GM20431 (cell line): Measurements from ENCODE around the gene ITGB1BP1.

Source experiments
- in situ Hi-C: fragments of 300-500 bp; cut with MseI, MboI; formaldehyde crosslinking; loops from one replicate; pipeline ENCODE4 v1.15.0; 2020; ENCODE audit warnings: low sequenced_read_pairs; ENCODE audit not compliant: unreplicated experiment

The ITGB1BP1 gene

DNA sequence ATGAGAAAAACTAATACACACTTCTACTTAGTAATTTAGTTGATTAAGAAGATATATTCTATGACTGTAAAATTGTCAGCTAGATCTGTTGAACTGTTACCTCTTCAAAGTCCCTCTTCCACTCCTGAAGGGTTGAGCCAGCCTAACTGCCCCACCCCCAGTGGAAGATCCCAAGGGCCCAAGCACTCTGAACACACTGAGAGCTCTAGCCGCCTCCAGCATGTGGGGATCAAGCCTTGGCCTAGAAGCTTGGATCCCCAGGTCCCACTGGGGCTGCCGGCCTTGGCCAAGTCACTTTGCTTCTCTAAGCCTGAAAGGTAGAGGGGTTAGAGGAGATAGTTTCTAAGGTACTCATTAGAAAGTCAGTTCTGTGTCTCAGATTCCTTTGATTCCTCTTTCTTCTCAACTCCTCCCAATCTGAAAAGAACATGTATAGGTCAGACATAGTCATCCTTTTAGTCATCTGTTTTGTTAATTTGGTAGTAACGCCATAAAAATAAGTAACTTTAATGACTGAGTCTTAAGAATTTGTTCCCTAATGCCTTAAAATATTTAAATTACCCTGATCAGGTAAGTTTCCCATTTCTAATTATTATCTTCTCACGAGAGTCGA lies 5.7 kb upstream of the ITGB1BP1 start:
- in situ Hi-C loops, result no loop called here

DNA sequence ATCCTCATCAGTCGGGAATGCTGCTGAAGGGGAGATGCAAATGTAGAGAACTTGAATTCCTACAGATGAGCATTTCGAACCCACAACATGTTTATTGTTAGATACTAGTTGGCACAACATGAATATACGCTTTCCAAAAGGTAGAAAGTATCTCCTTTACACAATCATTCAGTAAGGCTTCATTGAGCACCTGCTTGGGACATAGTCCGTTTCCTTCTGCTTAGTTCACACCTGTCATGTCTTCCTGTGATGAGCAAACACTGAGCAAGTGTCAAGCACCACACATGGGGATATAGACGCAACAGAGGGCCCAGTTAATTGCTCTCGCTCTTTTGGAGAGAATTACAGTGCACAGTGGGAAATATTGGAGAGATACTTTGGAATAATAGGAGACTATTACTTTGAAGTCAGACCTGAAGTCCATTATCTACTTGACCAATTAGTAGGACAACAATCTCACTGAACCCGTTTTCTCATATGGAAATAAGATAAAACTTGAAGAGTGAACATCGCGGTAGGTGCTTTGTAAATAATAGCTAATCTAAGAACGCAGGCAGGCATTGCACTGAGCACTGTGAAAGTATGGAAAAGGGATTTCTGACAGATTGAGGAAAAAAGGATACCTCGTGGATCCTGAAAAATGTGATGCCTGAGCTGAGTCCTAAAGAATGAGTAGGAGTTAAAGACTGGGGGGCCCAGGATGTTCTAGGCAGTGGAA lies 1.3 kb upstream of the ITGB1BP1 start:
- in situ Hi-C loops, result no loop called here

DNA sequence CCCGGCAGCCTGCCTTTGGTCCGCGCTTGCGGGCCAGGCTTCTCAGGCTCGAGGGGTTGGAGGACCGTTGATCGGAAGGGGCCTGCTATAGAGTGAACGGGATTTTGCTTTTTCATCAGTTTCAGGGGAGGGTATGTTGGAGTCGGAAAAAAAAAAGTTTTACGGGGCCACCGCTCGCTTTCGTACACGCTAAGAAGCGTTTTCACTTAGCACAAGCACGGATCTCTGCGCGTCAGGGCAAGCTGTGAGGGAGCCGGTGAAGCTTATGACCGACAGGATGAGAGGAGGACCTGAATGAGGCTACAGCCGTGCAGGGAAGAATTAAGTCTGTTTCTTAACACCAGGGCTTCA lies 569 bp upstream of the ITGB1BP1 start:
- in situ Hi-C loops, result no loop called here

DNA sequence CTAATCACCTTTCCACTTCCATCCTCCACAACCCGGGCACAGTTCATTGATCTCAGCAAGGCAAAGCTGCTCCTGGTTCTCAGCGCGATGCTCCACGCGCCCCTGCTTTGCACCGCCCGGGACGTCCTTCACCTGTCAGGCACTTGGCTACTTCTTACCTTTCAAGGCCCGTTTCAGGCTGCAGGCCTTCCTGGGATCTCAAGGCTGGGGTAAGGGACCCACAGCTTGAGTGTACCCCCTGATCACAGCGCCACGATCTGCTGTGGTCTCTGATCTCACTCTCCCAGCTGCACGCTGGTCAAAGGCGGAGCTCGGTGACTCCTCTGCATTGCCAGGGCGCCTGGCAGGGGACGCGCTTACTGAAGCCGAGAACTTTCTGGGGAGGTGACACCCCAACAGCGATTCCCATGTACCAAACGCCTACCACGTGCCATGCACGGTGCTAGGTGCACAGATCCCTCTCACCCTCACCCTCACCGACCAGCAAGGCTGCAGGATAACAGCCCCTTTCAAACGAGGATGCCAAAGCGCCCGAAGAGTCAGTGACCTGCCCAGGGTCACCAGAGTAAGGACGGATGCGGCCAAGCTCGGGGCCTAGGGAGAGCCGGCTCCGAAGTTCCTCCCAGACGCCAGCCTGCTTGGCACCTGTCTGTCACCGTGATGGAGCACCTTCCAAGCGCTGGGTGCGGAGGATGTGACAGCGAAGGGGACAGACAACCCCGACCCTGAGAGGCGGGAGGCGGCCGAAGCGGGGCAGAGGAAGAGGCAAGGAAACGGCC lies 818 bp downstream of the ITGB1BP1 start:
- in situ Hi-C loops, result no loop called here

DNA sequence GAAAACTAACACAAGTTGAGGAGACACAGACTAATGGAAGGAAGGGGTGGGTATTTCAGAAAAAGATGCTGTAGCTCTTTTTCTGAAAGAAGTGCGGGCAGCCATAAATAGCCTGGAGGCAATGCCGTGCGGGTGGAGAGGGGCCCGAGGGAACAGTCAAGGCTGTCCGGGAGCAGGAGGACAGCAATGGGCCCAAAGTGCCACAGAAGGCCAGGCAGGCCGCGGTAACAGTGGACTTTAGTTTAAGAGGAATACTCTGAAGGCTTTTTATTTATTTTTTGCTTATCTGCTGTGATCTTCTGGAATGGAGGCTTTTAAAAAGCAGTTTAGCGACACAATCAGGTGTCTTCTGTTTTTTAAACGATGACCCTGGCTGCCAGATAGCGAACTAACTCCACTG lies 2.8 kb downstream of the ITGB1BP1 start:
- in situ Hi-C loops, result no loop called here

DNA sequence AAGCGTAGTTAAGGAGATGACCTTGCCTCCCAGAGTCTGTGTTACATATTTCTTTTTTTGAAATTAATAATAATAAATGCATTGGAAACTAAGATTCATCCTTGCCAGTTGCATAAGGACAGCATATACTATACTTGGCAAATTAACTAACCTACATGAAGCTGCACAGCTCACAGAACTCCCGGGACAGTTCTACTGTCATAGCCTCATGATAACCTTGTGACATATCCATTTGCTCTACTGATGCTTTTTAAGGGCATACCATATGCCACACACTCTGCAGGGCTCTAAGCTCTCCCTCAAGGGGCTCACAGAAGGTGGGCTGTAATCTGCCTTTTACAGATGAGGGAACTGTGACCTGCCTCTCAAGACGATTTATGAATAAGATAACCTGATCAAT lies 3.8 kb downstream of the ITGB1BP1 start:
- in situ Hi-C loops, result no loop called here

DNA sequence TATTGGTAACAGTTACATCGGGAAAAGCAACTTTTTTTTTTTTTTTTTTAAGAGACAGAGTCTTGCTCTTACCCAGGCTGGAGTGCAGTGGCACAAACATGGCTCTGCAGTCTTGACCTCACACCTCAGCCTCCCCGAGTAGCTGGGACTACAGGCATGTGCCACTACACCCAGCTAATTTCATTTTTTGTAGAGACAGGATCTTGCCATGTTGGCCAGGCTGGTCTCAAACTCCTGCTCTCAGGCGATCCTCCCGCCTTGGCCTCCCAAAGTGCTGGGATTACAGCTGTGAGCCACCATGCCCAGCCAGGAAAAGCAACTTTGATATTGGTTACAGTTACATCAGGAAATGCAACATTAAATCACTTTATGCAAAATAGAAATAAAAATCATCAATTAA lies 4.6 kb downstream of the ITGB1BP1 start:
- in situ Hi-C loops, result no loop called here

DNA sequence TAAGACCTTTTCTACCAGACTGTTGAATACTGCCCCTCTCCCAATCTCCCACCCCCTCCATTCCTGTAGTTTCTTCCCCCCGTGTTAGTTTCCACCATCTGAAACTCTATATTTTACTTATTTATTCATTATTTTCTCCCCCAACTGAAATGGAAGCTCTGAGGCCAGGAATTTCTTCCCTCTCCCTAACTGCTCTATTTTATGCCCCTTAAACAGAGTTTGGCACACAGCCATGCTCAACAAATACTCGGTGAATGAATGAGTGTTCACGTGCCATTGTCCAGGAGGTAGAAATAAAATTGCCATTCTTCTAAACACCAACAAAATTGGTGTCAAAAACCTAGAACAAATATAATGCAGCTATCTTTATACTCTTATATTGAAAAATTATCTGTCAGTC lies 5.6 kb downstream of the ITGB1BP1 start:
- in situ Hi-C loops, result no loop called here

DNA sequence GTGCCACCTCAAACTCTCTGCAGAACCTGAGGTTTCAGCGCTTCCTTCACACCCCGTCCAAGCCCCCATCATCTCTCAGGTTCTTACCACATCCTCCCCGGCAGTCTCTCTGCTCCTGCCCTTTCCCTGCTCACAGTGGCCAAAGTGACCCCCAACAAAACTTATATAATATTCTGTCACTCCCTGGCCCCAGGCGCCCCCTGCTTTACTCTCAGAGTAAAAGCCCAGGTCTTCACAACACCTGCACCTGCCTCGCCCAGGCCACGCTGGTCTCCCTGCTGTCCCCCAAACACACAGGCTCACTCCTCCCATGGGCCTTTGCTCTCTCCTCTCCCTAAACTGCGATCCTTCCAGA lies 6.4 kb downstream of the ITGB1BP1 start:
- in situ Hi-C loops, result no loop called here

DNA sequence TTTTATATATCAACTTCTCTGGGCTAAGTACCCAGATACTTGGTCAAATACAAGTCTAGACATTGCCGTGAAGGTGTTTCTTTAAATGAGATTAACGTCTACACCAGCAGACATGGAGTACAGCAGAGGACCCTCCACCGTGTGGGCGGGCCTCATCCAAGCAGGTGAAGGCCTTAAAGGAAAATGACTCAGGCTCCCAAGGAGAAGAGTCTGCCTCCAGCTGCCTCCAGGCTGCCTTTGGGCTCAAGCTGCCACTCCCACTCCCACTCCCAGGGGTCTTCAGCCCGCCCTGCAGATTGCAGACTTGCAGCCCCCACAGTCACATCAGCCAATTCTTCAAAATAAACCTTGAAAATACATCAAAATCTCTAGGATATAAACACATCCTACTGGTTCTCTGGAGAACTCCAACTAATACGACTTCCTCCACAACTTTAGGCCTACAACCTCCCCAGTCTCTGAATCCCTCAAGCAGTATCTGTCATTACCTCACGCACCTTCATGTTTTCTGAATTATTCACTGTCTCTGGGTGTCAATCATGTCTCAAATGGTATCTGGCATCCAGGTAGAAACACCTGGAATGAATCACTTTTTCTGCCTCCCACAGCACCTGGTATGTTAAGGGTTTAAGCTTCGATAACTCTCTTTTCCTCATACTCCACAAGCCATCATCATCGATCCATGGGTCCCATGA lies 6.9 kb downstream of the ITGB1BP1 start:
- in situ Hi-C loops, result no loop called here

DNA sequence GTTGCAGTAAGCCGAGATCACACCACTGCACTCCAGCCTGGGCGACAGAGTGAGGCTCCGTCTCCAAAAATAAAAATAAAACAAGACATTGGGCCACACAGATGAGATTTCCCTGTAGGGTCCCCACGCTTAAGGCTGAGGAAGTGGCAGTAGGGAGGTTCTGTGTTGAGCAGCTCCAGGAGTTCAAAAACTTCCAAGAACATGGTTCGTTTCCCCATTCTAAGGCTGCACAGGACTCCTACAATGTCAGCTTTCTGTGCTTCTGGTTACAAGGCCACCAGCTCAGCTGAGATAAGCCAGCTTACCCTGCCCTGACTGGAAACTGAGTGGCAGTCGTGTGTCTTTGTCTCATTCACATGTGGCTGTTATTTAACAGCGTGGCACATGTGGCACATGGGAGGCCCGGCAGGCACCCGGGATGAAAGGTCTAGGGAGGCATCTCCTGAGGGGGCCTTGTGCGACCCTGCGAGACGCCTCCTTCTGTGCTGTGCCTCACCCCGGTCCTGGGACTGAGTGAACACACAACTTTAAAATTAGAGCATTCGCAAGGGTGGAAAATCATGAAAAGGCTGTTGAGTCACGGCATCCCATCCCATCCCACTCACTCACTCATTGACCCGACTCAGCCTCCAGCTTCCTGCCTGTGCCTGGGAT lies 7.7 kb downstream of the ITGB1BP1 start:
- in situ Hi-C loops, result no loop called here

DNA sequence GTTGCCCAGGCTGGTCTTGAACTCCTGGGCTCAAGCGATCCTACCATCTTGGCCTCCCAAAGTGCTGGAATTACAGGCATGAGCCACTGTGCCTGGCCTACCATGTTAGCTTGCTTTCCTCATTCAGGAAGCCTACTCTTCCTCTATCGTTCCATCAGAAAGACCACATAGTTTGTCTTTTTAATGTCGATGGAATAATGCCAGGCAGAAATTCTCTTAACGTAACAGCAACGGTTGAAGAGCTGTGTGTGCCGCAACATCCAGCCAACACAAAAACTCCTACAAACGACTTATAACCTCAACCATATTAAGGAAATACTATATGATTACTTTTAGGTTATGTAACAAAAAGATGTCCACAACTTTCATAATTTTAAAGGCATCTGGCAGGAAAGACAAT lies 10.5 kb downstream of the ITGB1BP1 start:
- in situ Hi-C loops, result no loop called here

DNA sequence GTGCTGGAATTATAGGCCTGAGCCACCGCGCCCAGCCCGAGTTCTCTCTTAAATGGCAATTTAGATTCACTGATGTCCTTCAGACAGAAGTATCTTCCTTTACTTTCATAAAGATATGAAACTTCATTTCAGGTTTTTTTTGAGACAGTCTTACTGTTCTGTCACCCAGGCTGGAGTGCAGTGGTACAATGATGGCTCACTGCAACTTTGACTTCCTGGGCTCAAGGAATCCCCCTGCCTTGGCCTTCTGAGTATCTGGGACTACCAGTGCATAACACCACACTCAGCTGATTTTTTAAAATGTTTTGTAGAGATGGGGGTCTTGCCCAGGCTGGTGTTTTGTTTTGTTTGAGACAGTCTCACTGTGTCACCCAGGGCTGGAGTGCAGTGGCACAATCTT lies 13.2 kb downstream of the ITGB1BP1 start:
- in situ Hi-C loops, result no loop called here

DNA sequence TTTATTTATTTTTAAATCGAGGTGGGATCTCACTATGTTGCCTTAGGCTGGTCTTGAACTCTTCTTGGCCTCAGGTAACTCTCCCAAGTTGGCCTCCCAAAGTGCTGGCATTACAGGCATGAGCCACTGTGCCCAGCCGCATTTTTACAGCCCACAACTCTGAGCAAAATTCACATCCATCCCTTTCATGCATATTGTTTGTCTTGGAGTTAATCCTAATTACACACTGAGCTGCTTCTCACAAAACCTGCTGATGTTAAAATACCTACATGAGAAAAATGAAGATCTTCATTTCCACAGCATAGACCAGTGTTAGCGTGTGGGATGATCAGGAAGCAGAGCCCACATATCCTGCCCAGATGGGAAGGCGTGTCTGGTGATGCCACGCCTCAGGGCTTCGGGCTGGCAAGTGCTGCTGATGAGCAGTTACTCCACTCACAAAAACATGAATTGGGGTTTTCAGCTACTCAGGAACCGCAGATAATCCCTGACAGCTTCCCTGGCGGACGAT lies 14.6 kb downstream of the ITGB1BP1 start:
- in situ Hi-C loops, result no loop called here

DNA sequence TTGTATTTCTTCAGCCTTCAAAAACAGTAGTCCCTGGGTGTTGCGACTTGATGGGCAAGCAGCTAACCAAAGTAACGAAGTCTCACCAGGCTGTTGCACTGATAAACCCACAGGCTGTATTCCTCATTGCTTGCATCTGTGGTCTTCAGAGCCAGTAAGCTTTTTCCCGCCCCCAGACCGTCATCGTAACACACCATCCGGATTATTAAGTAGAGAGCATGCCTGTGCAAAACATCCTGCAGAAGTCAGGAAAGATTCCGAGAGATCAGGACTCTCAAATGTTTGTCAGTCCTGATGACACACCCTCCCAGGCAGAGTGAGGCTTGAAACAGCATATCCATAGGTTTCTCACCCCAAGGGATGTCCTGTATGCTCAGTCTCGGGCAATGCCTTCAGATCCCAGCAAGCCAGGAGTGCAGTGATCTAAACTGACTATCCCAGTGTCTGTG lies 15.9 kb downstream of the ITGB1BP1 start:
- in situ Hi-C loops, result no loop called here

DNA sequence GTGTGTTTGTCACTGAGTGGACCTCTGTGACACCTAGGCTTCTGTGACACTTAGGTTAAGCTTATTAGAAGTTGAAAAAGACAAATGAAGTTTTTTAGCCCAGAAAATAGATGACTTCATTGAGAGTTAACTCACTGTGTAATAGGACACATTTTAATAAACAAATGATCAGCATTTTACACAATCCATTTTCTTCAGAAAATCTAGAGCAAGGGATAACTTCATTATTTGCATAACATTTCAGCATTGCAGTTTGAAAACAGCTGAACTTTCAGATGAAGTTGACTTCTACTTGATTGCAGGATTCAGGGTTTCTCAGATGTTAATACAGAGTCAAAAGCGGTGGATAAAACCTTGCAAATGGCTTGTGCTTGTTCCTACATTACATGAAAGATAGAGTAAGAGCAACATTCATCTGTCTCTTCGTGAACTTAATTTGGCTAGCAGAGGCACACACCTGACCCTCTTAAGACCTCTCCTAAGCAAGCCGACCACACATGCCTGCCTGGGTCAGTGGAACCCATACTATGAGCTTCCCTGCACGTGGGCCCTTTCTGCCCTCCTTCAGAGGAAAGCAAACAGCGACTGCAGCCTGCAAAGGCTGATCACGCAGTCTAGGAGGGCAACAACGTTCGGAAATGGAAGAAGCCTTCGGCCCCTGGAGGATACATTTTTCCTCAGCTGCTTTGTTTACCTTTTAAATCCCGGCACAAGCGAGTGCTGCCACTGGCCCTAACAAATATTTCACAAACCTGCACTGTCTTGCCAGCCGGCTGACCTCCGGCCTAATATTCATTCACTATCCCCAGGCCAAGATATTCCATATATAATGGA lies 16.6 kb downstream of the ITGB1BP1 start:
- in situ Hi-C loops, result no loop called here

DNA sequence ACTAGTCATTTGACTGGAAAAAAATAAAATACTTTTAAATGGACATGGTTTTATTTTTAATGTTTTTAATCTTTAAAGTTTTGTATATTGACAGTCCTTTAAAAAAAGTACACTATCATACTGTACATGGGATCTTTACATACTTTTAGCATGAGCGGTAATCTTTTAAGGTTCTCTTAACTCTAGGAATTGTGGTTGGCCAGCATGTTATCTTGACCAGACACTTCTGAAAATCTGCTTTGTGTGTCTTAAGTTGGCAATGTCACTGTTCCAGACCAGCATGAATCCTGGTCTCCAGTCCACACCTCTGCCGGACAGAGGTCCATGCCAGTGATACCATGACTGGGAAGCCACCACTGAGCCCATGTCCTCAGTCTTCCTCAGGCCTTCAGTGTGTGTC lies 17.7 kb downstream of the ITGB1BP1 start:
- in situ Hi-C loops, result no loop called here

DNA sequence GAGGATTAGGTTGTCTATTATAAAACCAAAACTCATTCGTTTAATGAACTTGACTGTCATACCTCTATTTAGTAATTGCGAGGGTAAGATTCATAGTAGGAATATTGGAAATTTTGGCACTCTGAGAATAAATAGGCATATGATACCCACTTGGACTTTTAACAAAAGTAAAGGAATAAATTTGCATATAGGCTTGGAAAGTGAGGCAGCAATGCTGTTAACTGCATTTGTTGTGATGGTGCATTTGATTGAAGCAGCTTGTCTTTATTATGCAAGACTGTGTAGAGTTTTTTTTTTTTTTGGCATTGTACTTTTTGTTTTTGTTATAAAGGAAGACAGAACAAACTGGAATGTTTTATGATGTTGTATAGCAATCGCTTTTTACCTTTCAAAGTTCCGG lies 18.9 kb downstream of the ITGB1BP1 start:
- in situ Hi-C loops, result no loop called here

DNA sequence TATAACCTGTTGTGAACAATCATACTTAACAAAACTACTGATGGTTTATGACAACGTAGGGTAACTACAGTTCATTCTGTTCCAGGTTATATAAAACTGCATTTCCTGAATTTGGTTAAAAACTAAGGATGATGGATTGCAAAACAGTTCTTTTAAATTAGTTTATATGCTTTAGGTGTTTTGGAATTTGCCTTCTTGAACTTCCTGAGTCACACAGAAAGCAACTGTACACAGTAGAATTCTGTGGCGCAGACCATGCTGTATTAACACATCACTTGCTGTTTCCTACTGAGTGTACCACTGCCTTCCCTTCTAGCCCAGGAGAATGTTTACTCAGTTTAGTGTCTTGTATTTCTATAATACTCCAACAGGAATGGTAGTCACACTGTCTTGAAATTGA lies 19.4 kb downstream of the ITGB1BP1 start:
- in situ Hi-C loops, result no loop called here
